Measurements from ENCODE around the gene RAD17. TPM values are rescaled to one million over a fixed set of nuclear protein-coding genes. Genes with fewer than 3 reads are reported as not detected.

RAD17 gene
- total and polyA plus RNA-seq, 2 of the 8 experiments (the other 6 are each of a cell fraction or from before 2014, with no cell fraction given): 12.9 to 28.1 TPM

DNA sequence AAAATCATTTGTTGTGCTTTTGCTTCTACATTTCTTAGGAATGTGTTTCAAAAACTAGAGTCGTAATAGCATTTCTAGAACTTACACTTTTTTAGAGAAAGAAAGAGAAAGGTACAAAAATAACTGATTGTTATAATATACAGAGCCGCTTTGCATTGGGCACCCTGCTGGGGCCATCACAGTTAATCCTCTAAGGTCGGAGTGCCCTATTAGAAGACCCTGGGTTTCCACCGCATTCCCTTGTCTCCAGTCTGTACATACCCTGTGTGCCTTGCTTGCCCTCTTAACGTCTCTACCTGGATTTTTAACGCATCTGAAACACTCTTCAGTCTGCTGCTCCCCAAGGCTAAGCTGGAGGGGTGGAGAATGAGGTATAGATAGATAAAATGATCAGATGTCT lies 46.6 kb downstream of the RAD17 start:
- Histone ChIP-seq H3K4me3 (ENCODE audit: extremely low read depth in 1 of 4, insufficient read depth in 2 of 4, low read depth in 3 of 4, low read length in 4 of 4) (peak overlapping the region; percentile 89 to 93 (median 92)), H3K27me3 (replicated peaks in 1 of 4; ENCODE audit: control insufficient read depth in 3 of 4, extremely low read depth in 1 of 4, insufficient read depth in 3 of 4, low read length in 3 of 4) (no peaks in the 10 kb centered on the region), H3K27ac (ENCODE audit: low read depth, low read length) (no peak overlapping the region), H3K56ac (replicated peaks; ENCODE audit: insufficient read length, low read depth, low read length) (no peak overlapping the region), H2AFZ (ENCODE audit: low read length) (no peak overlapping the region), H3K36me3 (ENCODE audit: control insufficient read depth in 2 of 4, insufficient read depth in 4 of 4, low read length in 3 of 4) (peaks cover 2 to 19% (median 12%) of the 10 kb centered on the region in 4 experiments; a peak in 5 of 8 replicates), H3K14ac (ENCODE audit: insufficient read length) (no peak overlapping the region), H2AK5ac (ENCODE audit: low read depth, low read length) (no peak overlapping the region), H2BK20ac (ENCODE audit: low read length) (no peak overlapping the region), H3K23me2 (ENCODE audit: low read depth, low read length) (peaks cover 11% of the 10 kb centered on the region), H3K4ac (replicated peaks; ENCODE audit: insufficient read length, low read depth, low read length) (no peak overlapping the region), H2BK12ac (ENCODE audit: low read depth, low read length) (no peak overlapping the region), H4K20me1 (replicated peaks in 1 of 2; ENCODE audit: control insufficient read depth in 1 of 2, insufficient read depth in 2 of 2, low read length in 2 of 2) (peaks cover 0 to 2% of the 10 kb centered on the region in 2 experiments), H3K23ac (ENCODE audit: insufficient read length) (no peak overlapping the region), H4K91ac (replicated peaks; ENCODE audit: insufficient read length, low read length) (no peak overlapping the region), H3K4me1 (replicated peaks in 1 of 4; ENCODE audit: control insufficient read depth in 3 of 4, insufficient read depth in 4 of 4, low read length in 3 of 4) (no peaks in the 10 kb centered on the region; a peak in 2 of 7 replicates), H3K9me3 (ENCODE audit: insufficient read depth in 2 of 2, low read depth in 1 of 2, low read length in 1 of 2) (no peaks in the 10 kb centered on the region), H4K5ac (ENCODE audit: insufficient read length, low read depth, low read length) (no peak overlapping the region), H2BK5ac (ENCODE audit: low read depth, low read length) (no peak overlapping the region), H3K9ac (replicated peaks in 1 of 4; ENCODE audit: extremely low read depth in 1 of 4, low read depth in 3 of 4, low read length in 3 of 4) (peak overlapping the region; percentile 6 to 92 (median 79); a peak in 2 of 7 replicates), H4K8ac (ENCODE audit: extremely low read depth, insufficient read depth, low read length) (no peak overlapping the region), H3K4me2 (ENCODE audit: insufficient read depth in 1 of 2, low read depth in 2 of 2, low read length in 2 of 2) (peak overlapping the region; percentile 77 to 87), H3K79me1 (ENCODE audit: low read depth, low read length) (no peaks in the 10 kb centered on the region; the same call in 1 of the 2 replicates), H2BK15ac (ENCODE audit: low read length) (no peak overlapping the region), H3K18ac (ENCODE audit: extremely low read depth, low read length) (no peak overlapping the region), H2BK120ac (replicated peaks; ENCODE audit: low read depth, low read length) (no peak overlapping the region), H3K79me2 (ENCODE audit: control insufficient read depth in 1 of 2, insufficient read depth in 2 of 2, low read length in 2 of 2) (peaks cover 0 to 5% of the 10 kb centered on the region in 2 experiments; a peak in 1 of 4 replicates)
- FAIRE-seq: peak; percentile 28
- DNase-seq (ENCODE audit: low read depth in 1 of 2, low spot score in 2 of 2): peak in 1 of 2 experiments; percentile 47
- WGBS, 2 experiments (ENCODE audit: extremely low coverage in 1 of 2, insufficient coverage in 1 of 2, insufficient read length in 1 of 2, insufficient replicate concordance in 2 of 2, low coverage in 1 of 2, low lambda C conversion rate in 2 of 2, missing lambda C conversion rate in 1 of 2): 15% methylated on average over 6 of the region's 6 CpGs; no CpG with 5 or more reads in 1 of the 2 experiments
- peak; percentile 60 for TF ChIP-seq NANOG (IDR thresholded peaks at IDR 0.05; ENCODE audit: insufficient read depth, low read depth, low read length, poor library complexity, severe bottlenecking)
- TF ChIP-seq TAF1 (IDR thresholded peaks at IDR 0.05; ENCODE audit: low read depth, low read length): no peak
- TF ChIP-seq ZNF274 (IDR thresholded peaks at IDR 0.05; ENCODE audit: borderline replicate concordance, extremely low read depth, low read length): no peak
- peak in 1 of 2 experiments; percentile 20; a peak in 1 of 3 replicates for TF ChIP-seq POLR2A (IDR thresholded peaks at IDR 0.05; ENCODE audit: control extremely low read depth in 1 of 2, low read depth in 2 of 2, low read length in 2 of 2)
- no peak for TF ChIP-seq YY1 (IDR thresholded peaks at IDR 0.05; ENCODE audit: low read depth, low read length)
- no peak for TF ChIP-seq CBX8 (IDR thresholded peaks at IDR 0.05; ENCODE audit: borderline replicate concordance, low read depth, low read length)
- POLR2A ChIA-PET (ENCODE audit: partially characterized antibody): no interaction called here
- CTCF ChIA-PET (ENCODE audit: partially characterized antibody): no interaction called here
